H9 (cell line): ENCODE measurements around the gene AGPAT1. TPM values are rescaled to one million over a fixed set of nuclear protein-coding genes. Genes with fewer than 3 reads are reported as not detected.

ENCODE experiments used
- DNase-seq: peaks from one replicate; pipeline ENCODE4 v3.0.0-alpha.2; 2017
- H2AFZ ChIP-seq: one replicate; pipeline ENCODE4 v1.6.1; 2013; ENCODE audit warnings: mild to moderate bottlenecking, low read length, control low read depth, moderate library complexity
- H2AK5ac ChIP-seq: 2 replicates; pipeline ENCODE4 v1.6.1; 2013; ENCODE audit warnings: low read length, control low read depth, mixed read lengths; ENCODE audit not compliant: insufficient read length
- H2BK120ac ChIP-seq: one replicate; pipeline ENCODE4 v1.6.1; 2013; ENCODE audit warnings: low read depth, mild to moderate bottlenecking, low read length, control low read depth, inconsistent platforms; ENCODE audit not compliant: poor library complexity, severe bottlenecking
- H2BK12ac ChIP-seq: 2 replicates; pipeline ENCODE4 v1.6.1; 2013; ENCODE audit warnings: low read length, control low read depth, mixed read lengths, low read depth; ENCODE audit not compliant: insufficient read length
- H2BK15ac ChIP-seq: 2 replicates; pipeline ENCODE4 v1.6.1; 2013; ENCODE audit warnings: low read depth, low read length, control low read depth
- H2BK20ac ChIP-seq: one replicate; pipeline ENCODE4 v1.6.1; 2013; ENCODE audit warnings: low read depth, mild to moderate bottlenecking, low read length, control low read depth, inconsistent platforms; ENCODE audit not compliant: poor library complexity, severe bottlenecking
- H2BK5ac ChIP-seq: 2 replicates; pipeline ENCODE4 v1.6.1; 2013; ENCODE audit warnings: low read length, control low read depth, mixed read lengths; ENCODE audit not compliant: insufficient read length
- H3K14ac ChIP-seq: 2 replicates; pipeline ENCODE4 v1.6.1; 2013; ENCODE audit warnings: low read length, control low read depth; ENCODE audit not compliant: insufficient read depth
- H3K18ac ChIP-seq: 2 replicates; pipeline ENCODE4 v1.6.1; 2013; ENCODE audit warnings: low read depth, mild to moderate bottlenecking, mixed read lengths, low read length, control low read depth; ENCODE audit not compliant: insufficient read length
- H3K23ac ChIP-seq: 2 replicates; pipeline ENCODE4 v1.6.1; 2013; ENCODE audit warnings: low read length, control low read depth, mixed read lengths, low read depth; ENCODE audit not compliant: insufficient read length
- H3K23me2 ChIP-seq: 2 replicates; pipeline ENCODE4 v1.6.1; 2013; ENCODE audit warnings: low read depth, mild to moderate bottlenecking, mixed read lengths, low read length, control low read depth; ENCODE audit not compliant: insufficient read length, poor library complexity, severe bottlenecking
- H3K27ac ChIP-seq: 2 replicates; pipeline ENCODE4 v1.5.1; 2013; ENCODE audit warnings: low read length, control low read depth, mixed read lengths, low read depth; ENCODE audit not compliant: insufficient read length
- H3K27me3 ChIP-seq: 2 replicates; pipeline ENCODE4 v1.6.1; 2013; ENCODE audit warnings: low read length, control low read depth, inconsistent platforms; ENCODE audit not compliant: insufficient read depth
- H3K4ac ChIP-seq: 2 replicates; pipeline ENCODE4 v1.6.1; 2013; ENCODE audit warnings: low read depth, mild to moderate bottlenecking, control low read depth, inconsistent platforms, low read length, moderate library complexity
- H3K4me1 ChIP-seq: 2 replicates; pipeline ENCODE4 v1.6.1; 2013; ENCODE audit warnings: low read length, control low read depth, inconsistent platforms; ENCODE audit not compliant: insufficient read depth
- H3K4me2 ChIP-seq: 2 replicates; pipeline ENCODE4 v1.6.1; 2013; ENCODE audit warnings: low read length, control low read depth, mixed read lengths; ENCODE audit not compliant: insufficient read length, insufficient read depth
- H3K56ac ChIP-seq: 2 replicates; pipeline ENCODE4 v1.6.1; 2013; ENCODE audit warnings: low read depth, mild to moderate bottlenecking, mixed read lengths, low read length, control low read depth; ENCODE audit not compliant: insufficient read length
- H3K79me1 ChIP-seq: 2 replicates; pipeline ENCODE4 v1.6.1; 2013; ENCODE audit warnings: low read depth, mild to moderate bottlenecking, moderate library complexity, low read length, control low read depth, inconsistent platforms; ENCODE audit not compliant: insufficient read depth, poor library complexity, severe bottlenecking
- H3K79me2 ChIP-seq: 2 replicates; pipeline ENCODE4 v1.6.1; 2013; ENCODE audit warnings: low read length, control low read depth, inconsistent platforms; ENCODE audit not compliant: insufficient read depth
- H3K9ac ChIP-seq: 2 replicates; pipeline ENCODE4 v1.6.1; 2013; ENCODE audit warnings: low read length, control low read depth, mixed read lengths; ENCODE audit not compliant: insufficient read length; ENCODE audit errors: extremely low read depth
- H3K9me3 ChIP-seq: one replicate; pipeline ENCODE4 v1.6.1; 2013; ENCODE audit warnings: low read depth, low read length, inconsistent platforms; ENCODE audit not compliant: control insufficient read depth
- H3T11ph ChIP-seq: one replicate; pipeline ENCODE4 v1.6.1; 2013; ENCODE audit warnings: mild to moderate bottlenecking, low read length, control low read depth, inconsistent platforms
- H4K20me1 ChIP-seq: one replicate; pipeline ENCODE4 v1.6.1; 2013; ENCODE audit not compliant: control insufficient read depth, insufficient read length, insufficient read depth
- H4K5ac ChIP-seq: 2 replicates; pipeline ENCODE4 v1.6.1; 2013; ENCODE audit warnings: low read depth, mild to moderate bottlenecking, mixed read lengths, low read length, control low read depth; ENCODE audit not compliant: insufficient read length
- H4K8ac ChIP-seq: replicated peaks from 2 replicates; pipeline ENCODE4 v1.6.1; 2013; ENCODE audit warnings: low read length, control low read depth, mixed read lengths, low read depth; ENCODE audit not compliant: insufficient read length
- H4K91ac ChIP-seq: 2 replicates; pipeline ENCODE4 v1.6.1; 2013; ENCODE audit warnings: low read depth, mild to moderate bottlenecking, moderate library complexity, mixed read lengths, low read length, control low read depth; ENCODE audit not compliant: insufficient read length
- H3K27ac Mint-ChIP-seq, 3 experiments: 2 replicates in 2 of 3; 3 replicates in 1 of 3; pipeline ENCODE4 v1.8.0; 2020 to 2021; ENCODE audit warnings: mixed read lengths in 3 of 3, mild to moderate bottlenecking in 1 of 3, moderate library complexity in 1 of 3
- H3K27me3 Mint-ChIP-seq: 2 replicates; pipeline ENCODE4 v1.8.0; 2021; ENCODE audit warnings: low read depth, mild to moderate bottlenecking, moderate library complexity, mixed read lengths
- H3K36me3 Mint-ChIP-seq, 3 experiments: 2 replicates in 2 of 3; 3 replicates in 1 of 3; pipeline ENCODE4 v1.8.0; 2020 to 2021; ENCODE audit warnings: low read depth in 3 of 3, mixed read lengths in 3 of 3; ENCODE audit not compliant: insufficient read depth in 1 of 3
- H3K4me1 Mint-ChIP-seq, 2 experiments: 2 replicates each; pipeline ENCODE4 v1.8.0; 2020; ENCODE audit warnings: mixed read lengths in 2 of 2
- H3K4me3 Mint-ChIP-seq, 2 experiments: 2 replicates in 1 of 2; 3 replicates in 1 of 2; pipeline ENCODE4 v1.8.0; 2020 to 2021; ENCODE audit warnings: mild to moderate bottlenecking in 2 of 2, mixed read lengths in 2 of 2, moderate library complexity in 1 of 2
- H3K9me3 Mint-ChIP-seq, 2 experiments: 2 replicates in 1 of 2; 3 replicates in 1 of 2; pipeline ENCODE4 v1.8.0; 2020; ENCODE audit warnings: mild to moderate bottlenecking in 2 of 2, mixed read lengths in 2 of 2, moderate library complexity in 1 of 2
- WGBS: extraction: QIAGEN DNeasy Blood & Tissue Kit; methylation state at CpG from one replicate; pipeline ENCODE4 v1.1.7; 2013; ENCODE audit warnings: missing lambda C conversion rate, low lambda C conversion rate, mixed read lengths; ENCODE audit not compliant: insufficient read length; ENCODE audit errors: extremely low coverage; 5-methylcytosine and 5-hydroxymethylcytosine counted together
- total RNA-seq: library from RNA; stranded (reverse); gene quantifications from 2 replicates; pipeline ENCODE4 v1.2.1, GENCODE V29; 2021
- TF ChIP-seq, protein P1 (sequence below): fragments of 200-600 bp; sonication (generic); conservative IDR thresholded peaks from 3 replicates; pipeline ENCODE4 v1.8.0; 2021; ENCODE audit warnings: antibody characterized with exemption, mild to moderate bottlenecking

Gene AGPAT1
- total RNA-seq, 1 experiment from 2014 or later, result 89.5 TPM

DNA sequence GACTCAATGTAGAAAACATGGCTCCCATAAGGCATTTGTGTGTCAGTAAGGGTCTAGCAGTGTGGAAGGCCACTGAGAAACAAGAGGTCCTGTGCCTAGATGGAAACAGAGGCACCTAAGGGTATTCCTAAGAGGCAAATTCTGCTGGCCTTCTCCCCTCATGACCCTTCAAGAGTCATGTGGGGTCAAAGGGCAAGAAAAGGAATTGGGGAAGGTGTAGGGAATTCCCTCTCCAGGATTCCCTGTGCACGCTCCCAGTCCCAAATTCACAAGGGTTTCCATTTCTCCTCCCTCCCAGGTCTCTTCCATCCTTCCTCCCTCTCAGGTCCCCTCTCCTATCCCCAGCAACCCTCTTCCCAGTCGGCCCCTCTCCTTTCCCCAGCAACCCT, 568 bp downstream of the AGPAT1 start:
- Histone ChIP-seq H3K23me2 (peaks cover 22% of the 10 kb centered on the region), H4K20me1 (no peaks in the 10 kb centered on the region), H3K9me3 (no peaks in the 10 kb centered on the region), H3K9ac (peak overlapping the region; percentile 72), H3K4me2 (peak overlapping the region; percentile 83), H3K56ac (no peak overlapping the region), H3K18ac (no peak overlapping the region), H2BK12ac (no peak overlapping the region), H4K5ac (no peak overlapping the region), H3T11ph (no peak overlapping the region), H3K27ac (no peak overlapping the region), H4K91ac (no peak overlapping the region), H3K79me2 (peaks cover 18% of the 10 kb centered on the region; the same call in 1 of the 2 replicates), H3K79me1 (no peaks in the 10 kb centered on the region), H3K23ac (no peak overlapping the region), H3K27me3 (no peaks in the 10 kb centered on the region), H3K4me1 (peaks cover 7% of the 10 kb centered on the region), H3K14ac (no peak overlapping the region), H2BK5ac (no peak overlapping the region), H2BK120ac (no peak overlapping the region), H4K8ac (no peak overlapping the region), H3K4ac (no peak overlapping the region), H2AK5ac (no peak overlapping the region), H2BK15ac (no peak overlapping the region), H2BK20ac (no peak overlapping the region), H2AFZ (no peak overlapping the region)
- no peak for DNase-seq
- TF ChIP-seq, protein P1, sequence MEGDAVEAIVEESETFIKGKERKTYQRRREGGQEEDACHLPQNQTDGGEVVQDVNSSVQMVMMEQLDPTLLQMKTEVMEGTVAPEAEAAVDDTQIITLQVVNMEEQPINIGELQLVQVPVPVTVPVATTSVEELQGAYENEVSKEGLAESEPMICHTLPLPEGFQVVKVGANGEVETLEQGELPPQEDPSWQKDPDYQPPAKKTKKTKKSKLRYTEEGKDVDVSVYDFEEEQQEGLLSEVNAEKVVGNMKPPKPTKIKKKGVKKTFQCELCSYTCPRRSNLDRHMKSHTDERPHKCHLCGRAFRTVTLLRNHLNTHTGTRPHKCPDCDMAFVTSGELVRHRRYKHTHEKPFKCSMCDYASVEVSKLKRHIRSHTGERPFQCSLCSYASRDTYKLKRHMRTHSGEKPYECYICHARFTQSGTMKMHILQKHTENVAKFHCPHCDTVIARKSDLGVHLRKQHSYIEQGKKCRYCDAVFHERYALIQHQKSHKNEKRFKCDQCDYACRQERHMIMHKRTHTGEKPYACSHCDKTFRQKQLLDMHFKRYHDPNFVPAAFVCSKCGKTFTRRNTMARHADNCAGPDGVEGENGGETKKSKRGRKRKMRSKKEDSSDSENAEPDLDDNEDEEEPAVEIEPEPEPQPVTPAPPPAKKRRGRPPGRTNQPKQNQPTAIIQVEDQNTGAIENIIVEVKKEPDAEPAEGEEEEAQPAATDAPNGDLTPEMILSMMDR, result no peak
- Mint-ChIP-seq H3K4me1 (peaks cover 38 to 47% of the 10 kb centered on the region in 2 experiments), H3K36me3 (peaks cover 23 to 34% (median 33%) of the 10 kb centered on the region in 3 experiments; a peak in 6 of 7 replicates), H3K27ac (peak overlapping the region in 2 of 3 experiments; percentile 80 to 96; a peak in 3 of 7 replicates), H3K27me3 (no peaks in the 10 kb centered on the region; the same call in 1 of the 2 replicates), H3K4me3 (peak overlapping the region; percentile 83 to 86), H3K9me3 (no peaks in the 10 kb centered on the region; a peak in 1 of 5 replicates)
- WGBS, result no CpG with 5 or more reads among the region's 2 CpGs
